Smooth muscle cell (in vitro differentiated cells): ENCODE data around the gene KIF26B. TPM values are rescaled to one million over a fixed set of nuclear protein-coding genes. Genes with fewer than 3 reads are reported as not detected.

Source experiments
- DNase-seq: peaks from one replicate; lab custom pipeline; 2025; ENCODE audit not compliant: unreplicated experiment; lab: John Stamatoyannopoulos, UW
- H2AFZ ChIP-seq: fragments of 200-600 bp; sonication (generic); 2 replicates; pipeline ENCODE4 v1.6.0; 2016; ENCODE audit warnings: antibody characterized with exemption, low read depth, mild to moderate bottlenecking
- H3F3A ChIP-seq: fragments of 200-600 bp; sonication (generic); 2 replicates; pipeline ENCODE4 v1.6.0; 2017; ENCODE audit warnings: antibody characterized with exemption, low read depth
- H3K27ac ChIP-seq: fragments of 200-600 bp; sonication (generic); 2 replicates; pipeline ENCODE4 v1.5.1; 2016; ENCODE audit warnings: low read depth, mild to moderate bottlenecking
- H3K27me3 ChIP-seq: fragments of 200-600 bp; sonication (generic); 2 replicates; pipeline ENCODE4 v1.6.1; 2016; ENCODE audit warnings: low read depth, mild to moderate bottlenecking
- H3K36me3 ChIP-seq: fragments of 200-600 bp; sonication (generic); 2 replicates; pipeline ENCODE4 v1.5.1; 2016; ENCODE audit warnings: low read depth
- H3K4me1 ChIP-seq: fragments of 200-600 bp; sonication (generic); 2 replicates; pipeline ENCODE4 v1.5.1; 2016; ENCODE audit warnings: low read depth
- H3K4me2 ChIP-seq: fragments of 200-600 bp; sonication (generic); 2 replicates; pipeline ENCODE4 v1.6.0; 2016; ENCODE audit warnings: mild to moderate bottlenecking
- H3K4me3 ChIP-seq: fragments of 200-600 bp; sonication (generic); 2 replicates; pipeline ENCODE4 v1.5.1; 2016; ENCODE audit warnings: mild to moderate bottlenecking
- H3K79me2 ChIP-seq: fragments of 200-600 bp; sonication (generic); 2 replicates; pipeline ENCODE4 v1.6.0; 2016; ENCODE audit warnings: low read depth, mild to moderate bottlenecking
- H3K9ac ChIP-seq: fragments of 200-600 bp; sonication (generic); 2 replicates; pipeline ENCODE4 v1.6.0; 2016; ENCODE audit warnings: low read depth
- H3K9me3 ChIP-seq: fragments of 200-600 bp; sonication (generic); replicated peaks from 2 replicates; pipeline ENCODE4 v1.5.1; 2016; ENCODE audit warnings: low read depth
- H4K20me1 ChIP-seq: fragments of 200-600 bp; sonication (generic); 2 replicates; pipeline ENCODE4 v1.6.0; 2016; ENCODE audit warnings: low read depth
- CTCF ChIP-seq: fragments of 200-600 bp; sonication (generic); IDR thresholded peaks from 2 replicates; pipeline ENCODE4 v1.5.1; 2017; ENCODE audit warnings: borderline replicate concordance, mild to moderate bottlenecking, antibody characterized with exemption; ENCODE audit not compliant: insufficient read depth, poor library complexity, severe bottlenecking
- WGBS: methylation state at CpG from one replicate; pipeline ENCODE4 v1.1.7; 2016; ENCODE audit warnings: low lambda C conversion rate; 5-methylcytosine and 5-hydroxymethylcytosine counted together
- polyA plus RNA-seq: library from polyadenylated mRNA; unstranded; fragments of >200 nt; fragmentation: Nextera tagmentation; extraction: Ambion mirVana; gene quantifications from 2 replicates; pipeline ENCODE4 v1.2.1, GENCODE V29; 2016
- total RNA-seq: library from RNA; depleted of rRNA; stranded (reverse); fragments of >200 nt; gene quantifications from 2 replicates; pipeline ENCODE4 v1.2.3, GENCODE V29; 2014

Gene KIF26B
- total and polyA plus RNA-seq, 2 experiments from 2014 or later = 24.9 to 43.3 TPM

GRCh38 chr1:245155272-245156040, 671 bp downstream of the KIF26B start:
- Histone ChIP-seq H3K27ac (peak overlapping the region; percentile 75), H4K20me1 (peaks cover 48% of the 10 kb centered on the region), H2AFZ (peak overlapping the region; percentile 88), H3K9ac (peak overlapping the region; percentile 69), H3K79me2 (peaks cover 56% of the 10 kb centered on the region), H3K4me1 (peaks cover 19% of the 10 kb centered on the region), H3K27me3 (no peaks in the 10 kb centered on the region), H3K9me3 (no peaks in the 10 kb centered on the region), H3K4me3 (peak overlapping the region; percentile 89), H3F3A (peaks cover 15% of the 10 kb centered on the region), H3K36me3 (no peaks in the 10 kb centered on the region), H3K4me2 (peak overlapping the region; percentile 97)
- under 1% methylated on average over 52 of the region's 57 CpGs for WGBS
- peak; percentile 11 for TF ChIP-seq CTCF
- no peak for DNase-seq

DNA sequence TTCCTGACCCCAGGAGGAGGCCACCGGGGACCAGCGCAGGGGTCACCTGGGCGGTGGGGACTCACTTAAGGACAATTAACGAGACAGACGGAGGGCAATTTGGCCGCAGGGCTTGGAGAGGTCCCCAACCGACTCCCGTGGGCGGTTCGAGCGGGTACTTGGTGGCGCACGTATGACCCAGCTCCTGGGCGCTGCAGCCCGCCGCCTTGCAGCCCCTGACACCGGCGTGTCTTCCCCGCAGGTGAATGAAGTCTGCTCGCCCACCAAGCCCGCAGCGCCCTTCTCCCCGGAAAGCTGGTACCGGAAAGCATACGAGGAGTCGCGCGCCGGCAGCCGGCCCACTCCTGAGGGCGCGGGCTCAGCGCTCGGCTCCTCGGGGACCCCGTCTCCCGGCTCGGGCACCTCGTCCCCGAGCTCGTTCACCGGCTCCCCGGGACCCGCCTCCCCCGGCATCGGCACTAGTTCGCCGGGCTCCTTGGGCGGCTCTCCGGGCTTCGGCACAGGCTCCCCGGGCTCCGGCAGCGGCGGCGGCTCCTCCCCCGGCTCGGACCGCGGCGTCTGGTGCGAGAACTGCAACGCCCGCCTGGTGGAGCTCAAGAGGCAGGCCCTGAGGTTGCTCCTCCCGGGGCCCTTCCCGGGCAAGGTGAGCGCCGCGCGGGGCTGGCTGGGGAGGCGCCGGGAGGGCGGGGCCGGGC, 1.4 kb downstream of the KIF26B start:
- peaks cover 18% of the 10 kb centered on the region for H3F3A ChIP-seq
- peaks cover 19% of the 10 kb centered on the region for H3K4me1 ChIP-seq
- under 1% methylated on average over 62 of the region's 74 CpGs for WGBS
- no peaks in the 10 kb centered on the region for H3K9me3 ChIP-seq
- peak overlapping the region; percentile 69 for H3K9ac ChIP-seq
- no peaks in the 10 kb centered on the region for H3K27me3 ChIP-seq
- peak overlapping the region; percentile 50 for H2AFZ ChIP-seq
- H4K20me1 ChIP-seq = peaks cover 56% of the 10 kb centered on the region
- DNase-seq = peak; percentile 51
- peak overlapping the region; percentile 89 for H3K4me3 ChIP-seq
- TF ChIP-seq CTCF = peak; percentile 70
- peak overlapping the region; percentile 75 for H3K27ac ChIP-seq
- peak overlapping the region; percentile 97 for H3K4me2 ChIP-seq
- H3K36me3 ChIP-seq = no peaks in the 10 kb centered on the region
- H3K79me2 ChIP-seq = peaks cover 62% of the 10 kb centered on the region

DNA sequence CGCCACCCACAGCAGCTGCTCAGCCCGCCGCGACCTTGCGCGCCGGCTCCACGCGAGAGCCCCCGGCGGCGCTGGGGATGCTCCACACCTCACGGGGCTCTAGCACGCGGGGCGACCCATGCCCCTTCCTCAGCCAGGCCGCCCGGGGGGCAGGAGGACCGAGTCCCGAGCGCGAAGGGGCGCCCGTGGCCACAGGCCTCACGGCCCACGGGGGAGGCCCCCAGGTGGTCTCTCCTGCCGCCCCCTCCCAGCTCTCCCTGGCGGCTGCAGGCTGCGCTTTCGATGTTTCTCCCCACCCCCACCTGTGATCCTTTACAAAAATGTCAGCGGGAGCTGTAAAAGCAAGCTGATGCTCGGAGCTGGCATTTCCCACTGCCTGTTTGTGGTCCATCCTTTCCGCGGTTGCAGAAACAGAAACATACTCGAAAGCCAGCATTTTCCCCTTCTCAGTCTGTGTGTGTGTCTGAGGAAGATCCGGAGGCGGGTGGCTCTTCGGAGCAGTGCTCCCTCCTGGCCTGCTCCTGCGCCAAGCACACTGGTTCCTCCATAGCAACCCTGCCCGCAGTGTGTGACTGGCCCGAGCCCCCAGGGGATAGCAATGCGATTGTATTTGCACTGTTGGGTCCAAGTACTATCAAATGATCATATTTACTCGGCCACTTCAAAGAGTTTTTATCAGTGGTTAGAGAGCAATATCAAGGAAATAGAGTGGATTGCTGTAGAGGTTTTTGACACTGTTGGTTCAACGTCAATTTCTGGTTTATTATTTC, 2.1 kb downstream of the KIF26B start:
- Histone ChIP-seq H3K27me3 (no peaks in the 10 kb centered on the region), H3K4me2 (peak overlapping the region; percentile 97), H4K20me1 (peaks cover 63% of the 10 kb centered on the region), H3K9ac (peak overlapping the region; percentile 57), H3K36me3 (no peaks in the 10 kb centered on the region), H3F3A (peaks cover 25% of the 10 kb centered on the region), H3K4me3 (peak overlapping the region; percentile 89), H3K4me1 (peaks cover 19% of the 10 kb centered on the region), H3K79me2 (peaks cover 69% of the 10 kb centered on the region), H3K9me3 (no peaks in the 10 kb centered on the region), H2AFZ (peak overlapping the region; percentile 56), H3K27ac (peak overlapping the region; percentile 75)
- WGBS = under 1% methylated on average over 34 of the region's 44 CpGs
- TF ChIP-seq CTCF = no peak
- DNase-seq = no peak
